Spinal cord (tissue), 10 donors: ENCODE results near the gene RIMBP3B. TPM values are rescaled to one million over a fixed set of nuclear protein-coding genes. Genes with fewer than 3 reads are reported as not detected.
"Not testable (repeated sequence)": the region's sequence is repeated elsewhere in the genome, so short reads cannot be mapped to it uniquely, and the experiment has no call there.

ENCODE experiments used
- DNase-seq, 6 donors: peaks; one replicate each; pipeline versions ENCODE4 v3.0.0 to v3.0.0-alpha.2; 2013 to 2015; ENCODE audit warnings: low spot score in 6 of 6, low read depth in 4 of 6
- H3K27ac ChIP-seq: one replicate; pipeline ENCODE4 v1.5.1; 2013; ENCODE audit warnings: low read depth, low read length, control low read depth
- H3K27me3 ChIP-seq: one replicate; pipeline ENCODE4 v1.6.1; 2013; ENCODE audit warnings: low read length; ENCODE audit not compliant: control insufficient read depth, insufficient read depth
- H3K36me3 ChIP-seq: one replicate; pipeline ENCODE4 v1.6.1; 2013; ENCODE audit warnings: low read length; ENCODE audit not compliant: control insufficient read depth, insufficient read depth
- H3K4me1 ChIP-seq: one replicate; pipeline ENCODE4 v1.6.1; 2013; ENCODE audit warnings: low read length; ENCODE audit not compliant: control insufficient read depth, insufficient read depth
- H3K4me3 ChIP-seq: one replicate; pipeline ENCODE4 v1.5.1; 2013; ENCODE audit warnings: low read depth, low read length, control low read depth
- H3K9me3 ChIP-seq: one replicate; pipeline ENCODE4 v1.6.1; 2013; ENCODE audit warnings: low read length; ENCODE audit not compliant: control insufficient read depth, insufficient read depth
- WGBS: methylation state at CpG from one replicate; pipeline ENCODE4 v1.1.5; 2013; ENCODE audit warnings: missing lambda C conversion rate; ENCODE audit not compliant: insufficient coverage; 5-methylcytosine and 5-hydroxymethylcytosine counted together
- polyA plus RNA-seq, 2 donors: library from polyadenylated mRNA; unstranded; fragments of 120-200 nt; gene quantifications; one replicate each; pipeline ENCODE4 v1.2.1, GENCODE V29; 2013; ENCODE audit not compliant: insufficient read length in 2 of 2
- total RNA-seq, 2 donors: library from RNA; depleted of rRNA in 1 of 2; stranded (reverse); fragments of 120-200 nt in 1 of 2; fragments of >200 nt in 1 of 2; gene quantifications; one replicate each; pipeline versions ENCODE4 v1.2.3 to v1.2.4, GENCODE V29; 2013 to 2014
- donor health status: healthy.

The RIMBP3B gene
- total and polyA plus RNA-seq, 4 donors, result 0.22 to 0.40 TPM; not detected in 2

DNA sequence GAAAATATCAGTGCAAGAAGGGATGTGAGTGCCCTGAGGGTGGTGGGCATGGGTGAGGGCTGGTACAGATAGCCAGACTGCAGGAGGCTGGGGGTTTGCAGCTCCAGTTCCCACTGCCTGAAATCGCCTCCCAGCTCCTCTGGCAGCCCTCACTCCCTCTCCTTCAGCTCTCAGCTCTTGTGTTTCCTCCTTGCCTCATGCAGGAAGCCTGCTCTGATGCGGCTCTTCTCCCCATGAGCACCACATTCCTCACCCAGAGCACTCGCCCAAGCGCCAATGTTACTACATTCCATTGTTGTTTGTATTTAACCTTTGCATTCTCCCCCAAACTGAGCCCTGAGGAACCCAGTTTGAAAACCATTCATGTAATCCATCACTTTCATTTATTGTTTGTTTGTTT, 7.7 kb upstream of the RIMBP3B start:
- DNase-seq, H3K27me3 ChIP-seq, H3K4me3 ChIP-seq, H3K4me1 ChIP-seq, H3K9me3 ChIP-seq, H3K27ac ChIP-seq, H3K36me3 ChIP-seq: not testable (repeated sequence)
- no CpG with 5 or more reads among the region's 4 CpGs for WGBS

DNA sequence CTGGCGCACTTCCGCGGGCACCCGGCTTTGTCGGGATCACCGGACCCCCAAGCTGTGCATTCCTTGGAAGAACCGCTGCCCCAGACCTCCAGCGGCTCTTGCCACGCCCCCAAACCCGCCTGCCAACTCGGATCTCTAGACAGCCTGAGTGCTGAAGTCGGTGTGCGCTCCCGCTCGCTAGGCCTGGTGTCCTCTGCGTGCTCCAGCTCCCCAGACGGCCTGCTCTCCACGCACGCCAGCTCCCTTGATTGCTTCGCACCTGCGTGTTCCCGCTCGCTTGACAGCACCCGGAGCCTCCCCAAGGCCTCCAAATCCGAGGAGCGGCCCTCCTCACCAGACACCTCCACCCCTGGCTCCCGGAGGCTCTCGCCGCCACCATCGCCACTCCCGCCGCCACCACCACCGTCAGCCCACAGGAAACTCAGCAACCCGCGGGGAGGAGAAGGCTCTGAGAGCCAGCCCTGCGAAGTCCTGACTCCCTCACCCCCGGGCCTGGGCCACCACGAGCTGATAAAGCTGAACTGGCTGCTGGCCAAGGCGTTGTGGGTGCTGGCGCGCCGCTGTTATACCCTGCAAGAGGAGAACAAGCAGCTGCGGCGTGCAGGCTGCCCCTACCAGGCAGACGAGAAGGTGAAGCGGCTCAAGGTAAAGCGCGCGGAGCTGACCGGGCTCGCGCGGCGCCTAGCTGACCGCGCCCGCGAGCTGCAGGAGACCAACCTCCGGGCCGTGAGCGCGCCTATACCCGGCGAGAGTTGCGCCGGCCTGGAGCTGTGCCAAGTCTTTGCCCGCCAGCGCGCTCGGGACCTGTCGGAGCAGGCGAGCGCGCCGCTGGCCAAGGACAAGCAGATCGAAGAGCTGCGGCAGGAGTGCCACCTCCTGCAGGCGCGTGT, 1.2 kb downstream of the RIMBP3B start:
- H3K27me3 ChIP-seq, H3K9me3 ChIP-seq, H3K4me3 ChIP-seq, DNase-seq, H3K36me3 ChIP-seq, H3K27ac ChIP-seq, H3K4me1 ChIP-seq: not testable (repeated sequence)
- no CpG with 5 or more reads among the region's 79 CpGs for WGBS

DNA sequence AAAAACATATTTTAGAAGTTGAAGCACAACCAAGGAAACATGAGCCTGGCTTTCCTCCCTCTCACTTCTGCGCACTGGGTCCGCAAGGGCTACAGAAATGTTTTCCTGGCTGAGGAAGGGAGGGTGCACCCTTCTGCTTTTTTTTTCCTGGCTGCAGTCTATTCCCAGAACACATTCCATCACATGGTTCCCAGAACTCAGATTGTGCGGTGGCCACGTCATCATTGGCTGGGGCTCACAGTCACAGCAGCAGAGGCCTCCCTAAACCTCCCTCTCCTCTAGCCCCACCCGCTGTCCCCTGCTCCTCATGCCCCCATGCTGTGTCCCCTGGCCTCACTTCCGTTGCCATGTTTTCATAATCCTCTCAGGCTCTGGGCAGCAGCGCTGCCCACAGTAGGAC, 5.9 kb downstream of the RIMBP3B start:
- H3K36me3 ChIP-seq, H3K27ac ChIP-seq: not testable (repeated sequence)
- no CpG with 5 or more reads among the region's 7 CpGs for WGBS

DNA sequence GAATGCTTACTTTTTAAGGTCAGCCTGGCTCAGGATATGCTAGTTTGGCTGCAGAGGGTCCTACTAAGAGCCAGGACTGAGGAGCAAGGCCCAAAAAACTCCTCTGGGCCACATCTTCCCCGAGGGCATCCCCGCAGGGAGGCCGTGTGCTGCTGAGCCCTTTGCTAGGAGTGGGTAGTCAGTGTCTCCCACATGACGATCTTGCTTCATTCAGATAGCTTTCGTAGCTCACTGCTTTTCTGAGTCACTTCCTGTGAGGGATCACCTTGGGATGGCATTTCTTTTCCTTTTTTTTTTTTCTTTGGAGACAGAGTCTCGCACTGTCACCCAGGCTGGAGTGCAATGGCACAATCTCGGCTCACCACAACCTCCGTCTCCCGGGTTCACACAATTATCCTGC, 6.5 kb downstream of the RIMBP3B start:
- not testable (repeated sequence) for H3K27me3 ChIP-seq, H3K36me3 ChIP-seq, H3K27ac ChIP-seq, DNase-seq, H3K9me3 ChIP-seq, H3K4me3 ChIP-seq, H3K4me1 ChIP-seq
- no CpG with 5 or more reads among the region's 9 CpGs for WGBS

More for the DNA sequence above, 5.9 kb downstream of the RIMBP3B start:
- not testable (repeated sequence) for DNase-seq, H3K9me3 ChIP-seq, H3K27me3 ChIP-seq, H3K4me3 ChIP-seq, H3K4me1 ChIP-seq

DNA sequence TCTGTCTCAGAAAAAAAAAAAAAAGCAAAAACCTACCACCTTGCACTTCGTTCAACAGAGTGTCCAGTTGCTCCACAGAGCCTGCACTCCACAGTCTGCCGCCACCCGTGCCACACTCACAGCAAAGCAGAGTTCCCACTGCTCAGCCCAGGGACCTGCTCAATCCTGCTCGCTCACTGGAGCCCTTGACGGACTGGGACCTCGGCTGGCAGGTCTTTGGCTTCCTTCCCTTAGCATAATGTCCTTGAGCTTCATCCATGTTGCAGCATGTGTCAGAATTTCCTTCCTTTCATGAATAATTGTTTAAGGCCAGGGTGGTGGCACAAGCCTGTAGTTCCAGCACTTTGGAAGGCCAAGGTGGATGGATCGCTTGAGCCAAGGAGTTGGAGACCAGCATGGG, 11.1 kb downstream of the RIMBP3B start:
- H3K36me3 ChIP-seq, H3K4me3 ChIP-seq, H3K27me3 ChIP-seq, H3K27ac ChIP-seq, DNase-seq, H3K4me1 ChIP-seq, H3K9me3 ChIP-seq: not testable (repeated sequence)
- WGBS, result no CpG with 5 or more reads among the region's 7 CpGs

DNA sequence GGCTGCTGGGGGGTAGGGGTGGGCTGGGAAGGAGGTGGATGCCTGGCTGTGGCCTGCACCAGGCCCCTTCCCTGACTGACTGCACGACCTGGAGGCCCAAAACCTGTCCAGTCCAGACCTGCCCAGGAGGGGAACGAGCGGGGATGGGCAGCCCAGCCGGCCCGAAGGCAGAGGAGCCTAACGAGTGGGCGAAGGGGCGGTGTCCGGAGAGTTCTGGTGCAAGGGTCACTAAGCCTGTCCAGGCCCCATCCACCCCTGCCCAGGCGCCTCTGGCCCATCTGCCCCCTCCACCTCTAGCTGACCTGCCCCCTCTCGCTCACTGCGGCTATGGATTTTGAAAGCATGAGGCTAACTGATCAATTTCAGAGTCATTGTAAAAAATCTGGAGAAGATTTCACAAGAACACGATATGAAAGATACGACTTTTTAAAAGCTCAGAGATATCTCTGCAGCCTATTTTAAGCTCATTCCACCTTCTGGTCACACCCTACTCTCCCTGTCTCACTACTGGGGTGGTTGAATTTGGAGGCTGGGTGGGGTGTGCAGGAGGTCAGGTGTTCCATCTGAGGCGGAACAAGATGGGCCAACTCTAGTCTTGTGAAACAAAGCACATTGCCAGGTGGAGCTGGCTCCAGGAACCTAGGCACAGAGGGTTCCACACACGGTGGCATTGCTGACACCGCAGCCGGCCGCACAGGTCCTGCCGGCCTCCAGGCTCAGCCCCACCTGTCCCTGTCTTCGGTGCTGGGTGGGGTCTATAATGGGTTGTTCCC, 17.8 kb downstream of the RIMBP3B start:
- H3K4me3 ChIP-seq, H3K27me3 ChIP-seq, H3K27ac ChIP-seq, DNase-seq, H3K36me3 ChIP-seq, H3K4me1 ChIP-seq, H3K9me3 ChIP-seq: not testable (repeated sequence)
- WGBS, result no CpG with 5 or more reads among the region's 21 CpGs

DNA sequence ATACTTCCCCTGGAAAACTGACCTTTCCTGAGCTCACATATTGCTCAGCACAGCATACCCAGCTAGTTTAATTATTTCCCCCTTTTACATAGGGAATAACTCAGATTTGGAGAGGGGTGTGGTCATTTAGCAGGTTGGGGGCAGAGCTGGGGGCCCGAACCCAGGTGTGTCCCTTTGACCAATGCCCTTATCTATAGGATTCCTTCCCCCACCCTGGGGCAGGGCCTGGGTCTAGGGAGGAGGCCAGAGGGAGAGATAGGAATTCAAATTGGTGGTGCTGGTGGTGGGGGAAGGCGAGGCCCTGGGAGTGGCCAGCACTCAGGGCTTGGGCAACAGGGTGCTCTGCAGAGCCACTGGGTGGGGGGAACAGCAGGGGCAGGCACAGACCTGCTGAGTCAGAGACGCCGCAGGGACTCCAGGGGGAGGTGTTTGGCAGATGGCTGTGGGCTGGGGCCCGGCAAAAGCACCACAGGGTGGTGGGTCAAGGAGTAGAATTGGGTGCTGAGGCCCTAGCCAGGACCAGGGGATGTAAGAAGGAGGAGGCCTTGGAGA, 19.3 kb downstream of the RIMBP3B start:
- no CpG with 5 or more reads among the region's 5 CpGs for WGBS
- not testable (repeated sequence) for H3K9me3 ChIP-seq, H3K36me3 ChIP-seq, DNase-seq, H3K27ac ChIP-seq, H3K4me3 ChIP-seq, H3K27me3 ChIP-seq, H3K4me1 ChIP-seq

DNA sequence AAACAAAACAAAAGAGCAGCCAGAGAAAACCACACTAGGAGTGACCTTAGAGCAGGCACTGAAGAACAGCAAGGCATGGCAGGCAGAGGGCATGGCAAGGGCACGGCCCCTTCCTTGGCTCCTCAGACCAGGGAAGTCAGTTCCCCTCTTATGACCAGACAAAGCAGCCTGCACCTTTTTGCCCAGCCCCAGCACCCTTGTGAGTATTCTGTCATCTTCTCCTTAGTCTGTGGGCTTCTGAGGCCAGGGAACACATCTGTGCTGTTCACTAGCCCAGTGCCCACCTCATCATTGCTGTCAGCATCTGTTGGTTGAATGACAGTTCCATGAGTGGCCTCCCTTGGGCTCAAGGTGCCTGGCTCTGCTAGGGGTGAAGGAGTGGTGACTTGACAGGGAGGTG, 23.6 kb downstream of the RIMBP3B start:
- DNase-seq, H3K9me3 ChIP-seq, H3K4me1 ChIP-seq, H3K27ac ChIP-seq, H3K27me3 ChIP-seq, H3K36me3 ChIP-seq, H3K4me3 ChIP-seq: not testable (repeated sequence)
- WGBS, result no CpG with 5 or more reads among the region's 1 CpG

DNA sequence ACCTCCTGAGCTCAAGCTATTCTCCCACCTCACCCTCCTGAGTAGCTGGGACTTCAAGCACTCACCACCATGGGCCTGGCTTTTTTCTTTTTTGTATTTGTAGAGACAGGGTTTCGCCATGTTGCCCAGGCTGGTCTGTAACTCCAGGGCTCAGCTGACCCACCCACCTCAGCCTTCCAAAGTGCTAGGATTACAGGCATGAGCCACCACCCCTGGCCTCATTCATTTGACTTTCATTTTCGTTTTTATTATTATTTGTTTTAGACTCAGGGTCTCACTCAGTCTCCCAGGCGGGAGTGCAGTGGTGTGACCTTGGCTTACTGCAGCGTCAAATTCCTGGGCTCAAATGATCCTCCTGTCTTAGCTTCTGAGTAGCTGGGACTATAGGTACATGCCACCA, 24.2 kb downstream of the RIMBP3B start:
- H3K27me3 ChIP-seq, result not testable (repeated sequence)

More for the DNA sequence above, 24.2 kb downstream of the RIMBP3B start:
- not testable (repeated sequence) for H3K4me3 ChIP-seq, DNase-seq, H3K27ac ChIP-seq, H3K36me3 ChIP-seq, H3K9me3 ChIP-seq, H3K4me1 ChIP-seq
- WGBS, result no CpG with 5 or more reads among the region's 4 CpGs
